ENCODE results near the gene CYYR1.

Gene CYYR1

GRCh38 chr21:26425576-26425975, 147.5 kb downstream of the CYYR1 start:
- no peak for DNase-seq

DNA sequence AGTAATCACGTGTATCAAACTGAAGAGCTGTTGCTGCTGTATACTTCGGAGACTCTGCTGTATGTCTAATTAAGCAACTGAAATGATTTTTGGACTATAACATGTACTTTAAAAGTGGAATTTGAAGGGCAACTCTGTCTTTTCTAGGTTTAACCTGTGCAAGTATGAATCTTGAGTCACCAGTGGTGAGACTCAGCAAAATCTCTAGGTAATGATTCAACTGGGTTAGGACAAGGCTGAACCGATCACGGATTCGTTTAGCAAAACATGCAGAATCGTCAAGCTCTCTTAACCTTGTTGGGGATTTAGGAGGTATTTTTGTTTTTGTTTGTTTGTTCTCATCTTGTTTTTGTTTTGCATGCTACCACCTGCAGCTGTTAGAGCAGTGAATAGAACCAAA, 149.6 kb downstream of the CYYR1 start:
- no peak for DNase-seq

GRCh38 chr21:26422706-26423105, 150.4 kb downstream of the CYYR1 start:
- no peak for DNase-seq

DNA sequence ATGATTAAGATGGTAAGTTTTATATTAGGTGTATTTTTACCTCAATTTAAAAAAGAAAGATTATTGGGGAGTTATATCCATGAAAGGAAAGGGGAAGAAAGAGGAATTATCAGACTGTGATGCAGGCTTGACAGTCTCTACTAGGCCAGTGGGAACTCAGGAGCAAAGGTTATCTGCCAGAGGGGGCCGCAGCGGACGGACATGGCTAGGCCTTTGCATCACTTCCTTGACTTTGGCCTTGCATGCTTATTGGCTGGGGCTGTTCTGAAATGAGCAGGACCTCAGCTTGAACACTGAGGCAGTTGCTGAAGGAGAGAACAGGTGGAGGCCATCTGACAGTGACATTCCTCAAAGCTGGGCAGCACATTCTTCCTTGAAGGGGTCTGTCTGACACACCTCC, 150.9 kb downstream of the CYYR1 start:
- no peak for DNase-seq

- no peak for DNase-seq
Observed at GRCh38 chr21:26421724-26422123, 151.4 kb downstream of the CYYR1 start.
